HL-60/S4 treated with retinoic acid at 250 ng/mL for 4 days and 3 days (cell line): ENCODE data around the gene TFDP2.

Experiments used
- in situ Hi-C: fragments of 300-500 bp; cut with MboI; formaldehyde crosslinking; loops from 2 replicates; pipeline ENCODE4 v1.7.0; 2022; ENCODE audit warnings: low sequenced_read_pairs

TFDP2 gene

GRCh38 chr3:141972399-141972798 is 176.9 kb downstream of the TFDP2 start:
- in situ Hi-C loops, result no loop called here

- in situ Hi-C loops, result no loop called here
Measured at GRCh38 chr3:141971571-141971970, 177.8 kb downstream of the TFDP2 start.

DNA sequence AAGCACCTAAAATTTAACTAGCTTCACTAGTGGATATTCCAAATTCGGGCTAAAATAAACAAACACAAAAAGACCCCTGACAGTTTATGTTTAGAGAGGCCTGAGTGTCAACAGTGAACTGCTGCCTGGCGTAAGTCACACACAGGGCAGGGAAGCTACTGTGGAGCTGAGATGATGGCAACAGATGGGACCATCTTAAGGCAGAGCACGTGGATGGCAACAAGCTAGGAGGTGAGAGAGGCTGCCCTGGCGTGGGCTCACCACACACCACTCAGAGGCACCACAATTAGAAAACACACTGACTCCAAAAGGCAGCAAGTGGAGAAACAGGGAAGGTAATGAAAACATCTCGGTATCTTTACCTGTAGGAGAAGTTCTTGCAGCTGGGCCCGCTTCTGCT is 179.6 kb downstream of the TFDP2 start:
- in situ Hi-C loops, result no loop called here

DNA sequence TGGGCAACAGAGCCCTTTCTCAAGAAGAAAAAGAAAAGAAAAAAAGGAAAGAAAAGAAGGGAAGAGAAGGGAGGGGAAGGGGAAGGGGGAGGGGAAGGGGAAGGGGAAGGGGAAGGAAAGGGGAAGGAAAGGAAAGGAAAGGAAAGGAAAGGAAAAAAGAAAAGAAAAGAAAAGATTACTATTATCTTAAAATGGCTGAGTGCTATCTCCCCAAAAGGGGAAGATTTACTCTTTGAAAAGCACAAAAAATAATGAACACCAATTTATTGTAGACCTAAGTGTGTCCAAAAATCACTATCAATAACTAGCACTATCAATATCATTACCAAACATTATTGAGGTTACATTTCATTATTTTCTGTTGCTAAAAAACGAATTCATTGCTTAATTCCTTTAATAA is 183.9 kb downstream of the TFDP2 start:
- in situ Hi-C loops, result no loop called here

GRCh38 chr3:141963301-141963700 is 186.0 kb downstream of the TFDP2 start:
- in situ Hi-C loops, result no loop called here

GRCh38 chr3:141960731-141961130 is 188.6 kb downstream of the TFDP2 start:
- in situ Hi-C loops, result no loop called here

- in situ Hi-C loops, result no loop called here
Measured at GRCh38 chr3:141959589-141960554, 189.5 kb downstream of the TFDP2 start.

GRCh38 chr3:141955175-141955574 is 194.2 kb downstream of the TFDP2 start:
- in situ Hi-C loops, result no loop called here

DNA sequence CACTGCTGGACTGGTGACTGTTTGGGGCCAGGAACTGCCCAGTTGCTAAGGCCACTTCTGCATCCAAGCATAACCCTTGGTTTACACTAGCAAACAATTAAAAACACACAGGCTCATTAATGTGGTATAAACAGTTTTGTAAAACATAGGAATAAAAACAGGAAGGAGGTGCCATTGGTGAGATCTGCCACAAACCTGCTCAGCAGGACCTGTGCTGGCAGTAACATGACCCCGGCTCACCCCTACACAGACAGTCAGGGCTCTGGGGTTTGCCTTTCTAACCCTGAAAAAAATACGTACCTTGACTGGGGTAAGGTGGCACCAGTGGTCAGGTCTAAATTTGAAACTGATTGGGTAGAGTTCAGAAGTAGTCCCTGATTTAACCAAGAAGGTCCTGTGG is 196.7 kb downstream of the TFDP2 start:
- in situ Hi-C loops, result no loop called here

GRCh38 chr3:141950572-141951493 is 198.5 kb downstream of the TFDP2 start:
- in situ Hi-C loops, result no loop called here

- in situ Hi-C loops, result no loop called here
Measured at GRCh38 chr3:141949972-141950371, 199.4 kb downstream of the TFDP2 start.

DNA sequence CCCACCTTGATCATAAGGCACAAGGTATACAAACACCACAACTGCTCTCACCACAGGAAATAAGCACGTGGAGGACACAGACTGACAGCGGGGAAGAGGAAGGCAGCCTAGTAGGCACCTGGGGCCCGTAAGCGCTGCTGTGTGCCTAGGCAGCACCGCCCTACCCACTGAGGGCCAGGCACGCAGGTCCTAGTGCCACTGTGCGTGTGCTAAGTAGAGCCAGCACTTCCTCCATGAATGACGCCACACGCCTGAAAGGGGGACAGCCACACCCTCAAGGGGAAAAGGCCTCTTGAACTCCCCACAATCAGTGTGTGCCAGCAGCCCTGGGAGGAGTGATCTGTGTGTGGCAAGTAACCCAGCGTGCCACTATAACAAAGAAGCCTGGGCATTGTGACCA is 199.9 kb downstream of the TFDP2 start:
- in situ Hi-C loops, result no loop called here

- in situ Hi-C loops, result no loop called here
Measured at GRCh38 chr3:141945726-141946485, 203.4 kb downstream of the TFDP2 start.

DNA sequence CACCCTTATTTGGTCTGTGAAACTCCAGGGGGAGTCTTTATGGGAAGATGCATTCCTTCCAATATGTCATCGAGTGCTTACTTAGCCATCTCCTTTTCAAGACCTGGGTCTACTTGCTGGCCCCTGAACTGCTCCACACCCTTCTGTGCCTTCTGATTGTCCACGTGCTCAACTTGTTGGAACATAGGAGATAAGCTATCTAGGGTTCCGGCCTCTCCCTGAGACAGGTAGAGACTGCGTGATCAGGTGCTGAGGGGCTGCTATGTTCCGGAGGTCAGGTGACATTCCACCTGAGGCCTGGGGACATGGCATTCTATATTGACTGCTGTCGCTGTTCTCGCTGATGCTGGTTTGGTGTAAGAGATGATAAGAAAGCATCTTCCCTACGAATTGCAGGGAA is 207.3 kb downstream of the TFDP2 start:
- in situ Hi-C loops, result no loop called here

DNA sequence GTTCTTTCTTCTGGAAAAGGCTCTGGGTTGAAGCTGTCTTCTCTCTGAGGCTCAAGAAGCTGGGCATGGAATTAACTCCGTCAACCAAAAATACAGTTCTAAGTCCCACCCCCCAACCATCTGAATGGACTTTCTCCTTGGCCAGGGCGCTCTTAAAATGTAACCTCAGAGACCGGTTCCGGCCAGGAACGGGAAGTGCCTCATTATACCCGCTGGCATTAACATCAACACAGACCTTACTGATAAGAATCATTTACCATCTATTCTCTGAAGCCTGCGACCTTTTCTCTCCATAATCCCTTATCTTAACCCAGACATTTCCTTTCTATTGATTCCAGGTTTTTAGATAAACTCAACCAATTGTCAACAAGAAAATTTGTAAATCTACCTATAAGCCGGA is 208.3 kb downstream of the TFDP2 start:
- in situ Hi-C loops, result no loop called here

DNA sequence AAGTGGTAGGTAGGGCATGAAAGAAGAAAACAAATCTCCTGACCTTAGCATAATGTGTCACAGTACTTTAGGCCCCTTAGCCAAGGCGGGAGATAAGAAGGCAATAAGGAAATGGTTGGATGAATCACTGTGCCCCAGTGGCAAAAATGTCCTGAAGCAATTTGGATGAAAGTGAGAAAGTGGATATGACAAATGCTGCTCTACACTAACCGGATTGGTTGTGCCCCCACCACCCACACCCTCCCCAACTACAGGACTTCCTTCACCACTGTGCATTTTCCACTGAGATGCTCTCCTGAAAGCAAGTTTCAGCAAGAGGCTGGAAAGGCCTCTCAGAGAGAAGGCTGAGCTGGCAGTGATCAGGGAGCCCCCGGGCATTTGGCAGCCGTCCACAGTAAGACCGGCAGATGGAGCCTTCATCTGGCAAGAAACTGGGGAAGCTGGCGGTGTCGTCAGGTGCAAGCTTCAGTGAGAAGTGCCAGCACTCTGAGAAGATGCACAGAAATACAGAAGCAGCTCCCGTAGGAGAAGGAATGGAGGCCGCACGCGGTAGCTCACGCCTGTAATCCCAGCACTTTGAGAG is 209.1 kb downstream of the TFDP2 start:
- in situ Hi-C loops, result no loop called here

- in situ Hi-C loops, result no loop called here
Measured at GRCh38 chr3:141939759-141940158, 209.6 kb downstream of the TFDP2 start.

GRCh38 chr3:141938011-141938500 is 211.3 kb downstream of the TFDP2 start:
- in situ Hi-C loops, result no loop called here

DNA sequence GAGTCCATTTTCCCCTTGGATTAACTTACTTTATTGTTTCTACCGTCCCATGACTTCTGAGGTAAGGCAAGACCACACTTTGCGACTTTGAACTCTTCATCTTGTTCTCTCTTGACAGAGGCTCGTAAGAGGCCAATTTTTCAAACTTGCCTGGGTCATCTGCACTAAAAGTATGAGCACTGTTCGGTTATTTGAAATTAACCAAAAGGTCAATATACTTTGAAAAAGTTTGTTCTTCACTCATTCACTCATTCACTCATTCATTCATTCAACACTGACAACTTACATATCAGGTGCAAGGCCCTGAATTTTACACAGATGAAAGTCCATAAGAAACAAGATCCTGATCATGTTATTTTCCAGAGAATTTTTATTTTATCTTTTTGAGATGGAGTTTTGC is 215.0 kb downstream of the TFDP2 start:
- in situ Hi-C loops, result no loop called here
